Measurements from ENCODE around the gene CRMP1.

The CRMP1 gene

GRCh38 chr4:5919044-5919443 is 26.2 kb upstream of the CRMP1 start:
- no peak for DNase-seq

DNA sequence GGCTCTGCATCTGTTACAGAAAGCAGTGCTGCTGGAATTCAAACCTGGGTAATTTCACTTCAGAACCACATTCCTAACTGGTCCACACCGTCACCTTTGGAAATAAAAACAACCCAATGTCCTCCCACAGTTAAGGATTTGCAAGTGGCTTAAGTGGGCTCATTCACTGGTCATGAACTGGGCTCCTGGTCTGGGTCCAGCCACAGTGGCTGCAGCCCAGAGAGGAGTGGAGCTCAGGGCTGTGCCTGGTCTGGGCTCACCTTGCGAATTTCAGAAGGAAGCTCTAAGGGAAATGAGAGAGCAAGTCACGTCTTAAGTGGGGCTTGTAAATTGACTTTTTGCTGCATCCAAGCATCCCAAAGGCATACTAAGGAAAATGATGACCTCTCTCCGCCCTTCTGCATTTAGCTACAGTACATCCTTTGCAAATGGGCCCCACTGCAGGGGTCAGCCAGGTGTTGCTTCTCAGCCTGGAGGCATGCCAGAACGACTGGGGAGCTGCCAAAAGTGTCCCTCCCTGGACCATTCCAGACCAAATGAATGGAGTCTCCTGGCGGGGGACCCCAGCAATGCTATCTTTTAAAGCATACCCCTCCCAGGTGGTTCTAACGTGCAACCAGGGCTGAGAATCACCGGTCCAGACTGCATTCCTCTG is 25.6 kb upstream of the CRMP1 start:
- DNase-seq: no peak

DNA sequence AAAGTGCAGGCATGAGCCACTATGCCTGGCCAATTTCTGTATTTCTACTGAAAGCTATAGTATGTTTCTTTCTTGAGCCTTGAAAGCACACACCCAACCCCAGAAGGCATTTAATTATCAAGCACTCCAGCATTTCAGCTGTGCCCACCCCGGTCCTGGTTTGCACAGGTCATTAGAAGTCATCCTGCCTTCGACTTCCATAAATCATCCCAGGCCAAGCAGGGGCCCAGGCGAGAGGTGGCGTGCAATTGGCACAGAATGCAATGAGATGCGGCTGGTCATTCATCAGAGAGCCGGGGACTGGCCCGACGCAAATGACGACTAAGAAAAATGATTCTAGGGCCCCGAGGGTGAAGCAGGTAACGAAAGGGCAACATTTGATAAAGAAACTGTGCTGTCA is 24.8 kb upstream of the CRMP1 start:
- DNase-seq: no peak

DNA sequence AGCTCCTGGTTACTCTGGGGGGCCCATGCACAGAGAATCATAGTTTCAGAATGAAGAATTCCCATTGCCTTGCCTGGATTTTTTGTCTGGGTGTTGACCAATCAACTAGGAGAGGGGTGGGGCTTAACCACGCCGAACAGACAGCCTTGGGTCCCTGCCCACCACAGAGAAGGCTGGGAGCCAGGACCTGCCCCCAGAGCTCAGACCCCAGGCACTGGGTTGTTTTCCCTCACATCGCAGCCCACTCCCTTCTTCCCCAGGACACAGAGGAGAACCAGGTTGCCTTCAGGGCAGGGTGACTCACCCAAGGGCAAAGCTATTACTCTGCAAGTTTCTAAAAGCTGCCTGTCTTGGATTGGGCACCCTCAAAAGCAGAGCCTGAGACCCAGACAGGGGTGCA is 23.3 kb upstream of the CRMP1 start:
- no peak for DNase-seq

GRCh38 chr4:5913454-5913853 is 20.6 kb upstream of the CRMP1 start:
- no peak for DNase-seq

- DNase-seq: no peak
Observed at GRCh38 chr4:5912614-5913019, 19.7 kb upstream of the CRMP1 start.

- DNase-seq: no peak
Observed at GRCh38 chr4:5908876-5909427, 16.1 kb upstream of the CRMP1 start.

DNA sequence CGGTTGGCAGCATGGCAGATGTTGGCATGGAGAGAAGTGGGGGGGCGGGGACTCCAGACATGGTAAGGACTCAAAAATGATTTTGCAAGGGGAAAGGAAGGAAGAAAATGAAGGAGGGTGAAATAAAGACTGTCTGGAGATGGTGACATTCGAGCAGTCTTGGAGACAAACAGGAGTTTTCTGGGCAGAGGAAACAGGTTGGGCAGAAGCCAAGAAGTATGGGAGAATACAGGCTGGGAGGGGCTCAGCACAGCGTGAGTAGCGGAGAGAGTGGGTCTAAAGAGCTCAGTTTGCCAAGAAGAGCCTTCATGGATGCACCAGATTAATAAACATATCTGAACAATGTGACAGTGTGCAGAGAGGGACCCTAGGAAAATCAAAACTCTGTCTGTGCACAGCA is 13.3 kb upstream of the CRMP1 start:
- DNase-seq: no peak

GRCh38 chr4:5905714-5906113 is 12.8 kb upstream of the CRMP1 start:
- DNase-seq: no peak

GRCh38 chr4:5900844-5901243 is 8.0 kb upstream of the CRMP1 start:
- no peak for DNase-seq

DNA sequence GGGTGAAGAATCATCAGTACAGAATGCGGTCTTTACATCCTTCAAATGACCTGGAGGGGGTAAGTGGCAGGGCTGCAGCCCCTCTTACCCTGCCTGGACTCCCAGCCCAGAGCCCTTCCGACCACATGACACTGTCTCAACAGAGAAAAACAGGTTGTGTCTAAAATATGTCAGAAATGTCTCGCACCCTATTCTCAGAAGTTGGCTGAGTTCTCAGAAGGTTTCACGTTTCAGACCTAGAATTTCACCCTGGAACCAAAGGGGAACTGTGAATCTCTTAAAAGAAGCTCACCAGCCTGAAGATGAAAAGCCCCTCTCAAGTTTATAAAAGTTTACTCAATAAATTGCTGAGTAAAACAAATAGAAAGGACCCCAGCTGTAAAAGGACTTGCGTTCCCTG is 7.0 kb upstream of the CRMP1 start:
- DNase-seq: no peak

DNA sequence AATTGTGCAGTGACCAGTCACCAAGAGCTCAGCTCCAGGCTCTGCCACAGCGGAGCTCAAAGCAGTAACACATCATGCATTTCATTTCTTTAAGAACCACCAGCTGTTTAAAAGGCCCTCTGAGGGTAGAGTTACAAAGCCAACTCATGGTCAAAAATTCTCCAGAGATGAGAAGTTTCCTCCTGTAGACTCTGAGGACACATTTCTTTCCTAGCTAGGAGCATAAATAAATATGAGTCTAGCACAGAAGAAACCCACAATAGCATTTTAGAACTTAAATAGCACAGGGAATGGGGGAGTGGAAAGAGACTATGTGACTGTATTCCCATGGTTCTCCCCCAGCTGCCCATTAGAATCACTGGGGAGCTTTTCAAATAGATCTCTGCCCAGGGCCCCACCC is 6.5 kb upstream of the CRMP1 start:
- DNase-seq: no peak

DNA sequence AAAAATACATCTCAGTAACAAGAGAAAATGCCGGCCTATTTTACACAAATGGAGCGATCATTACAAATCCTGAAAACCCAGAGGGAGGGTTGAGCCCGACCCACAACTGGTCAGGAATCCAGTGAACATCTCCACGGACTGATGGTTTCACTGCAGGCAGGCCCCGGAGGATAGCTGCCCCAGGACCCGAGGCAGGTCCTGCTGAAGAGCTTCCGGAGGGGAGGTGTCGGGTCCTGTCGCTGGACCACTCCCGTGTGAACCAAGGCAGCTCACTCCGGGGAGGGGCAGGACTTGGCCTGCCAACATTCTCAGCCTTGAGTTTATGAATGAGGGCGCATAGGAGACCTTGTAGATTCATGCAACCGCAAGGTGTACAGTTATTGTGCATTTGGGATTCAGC is 4.8 kb upstream of the CRMP1 start:
- no peak for DNase-seq

- DNase-seq: no peak
Observed at GRCh38 chr4:5895287-5895686, 2.4 kb upstream of the CRMP1 start.

GRCh38 chr4:5894266-5894665 is 1.4 kb upstream of the CRMP1 start:
- no peak for DNase-seq

- no peak for DNase-seq
Observed at GRCh38 chr4:5893591-5893990, 705 bp upstream of the CRMP1 start.

- no peak for DNase-seq
Observed at GRCh38 chr4:5892323-5893003, 423 bp downstream of the CRMP1 start.

- no peak for DNase-seq
Observed at GRCh38 chr4:5891563-5892322, 1.1 kb downstream of the CRMP1 start.

- no peak for DNase-seq
Observed at GRCh38 chr4:5890063-5890727, 2.7 kb downstream of the CRMP1 start.

GRCh38 chr4:5889002-5889696 is 3.7 kb downstream of the CRMP1 start:
- no peak for DNase-seq

DNA sequence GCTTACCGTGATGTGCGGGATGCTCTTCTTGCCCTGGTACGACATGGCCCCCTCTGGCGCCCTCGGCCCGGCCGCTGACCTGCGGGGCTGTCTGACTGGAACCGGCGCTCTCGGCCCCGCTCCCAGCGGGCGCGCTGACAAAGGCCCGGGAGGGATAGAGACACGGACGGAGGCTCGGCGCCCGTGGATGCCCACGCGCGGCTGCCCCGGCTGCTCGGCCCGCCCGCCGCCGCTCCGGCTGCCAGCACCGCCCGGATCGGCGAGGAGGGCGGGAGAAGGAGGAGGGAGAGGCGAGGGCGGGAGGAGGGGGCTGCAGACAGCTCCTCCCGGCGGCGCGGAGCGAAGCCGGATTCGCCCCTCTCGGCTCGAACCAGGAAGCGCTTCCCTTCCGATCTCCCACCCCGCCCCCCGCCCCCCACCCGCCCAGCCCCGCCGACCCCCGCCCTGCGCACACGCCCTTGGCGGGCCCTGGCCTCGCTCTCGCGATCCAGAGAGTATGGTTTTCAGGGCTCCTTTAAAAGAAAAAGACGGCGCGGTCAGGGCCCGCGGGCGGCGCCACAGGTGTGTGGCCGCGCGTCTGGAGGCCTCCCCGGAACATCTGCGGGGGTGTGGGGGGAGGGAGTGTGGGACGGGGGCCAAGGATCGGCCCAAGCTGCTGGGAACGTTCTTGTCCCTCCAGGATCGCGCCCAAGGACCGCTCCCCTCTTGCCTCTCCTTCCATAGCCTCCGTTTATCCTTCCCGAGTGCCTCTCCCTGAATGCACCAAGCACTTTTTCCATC is 4.5 kb downstream of the CRMP1 start:
- no peak for DNase-seq
